Measurements from ENCODE around the gene BDNF. TPM values are rescaled to one million over a fixed set of nuclear protein-coding genes. Genes with fewer than 3 reads are reported as not detected.

The BDNF gene
- total RNA-seq, 1 donor from 2014 or later, result 5.5 TPM

DNA sequence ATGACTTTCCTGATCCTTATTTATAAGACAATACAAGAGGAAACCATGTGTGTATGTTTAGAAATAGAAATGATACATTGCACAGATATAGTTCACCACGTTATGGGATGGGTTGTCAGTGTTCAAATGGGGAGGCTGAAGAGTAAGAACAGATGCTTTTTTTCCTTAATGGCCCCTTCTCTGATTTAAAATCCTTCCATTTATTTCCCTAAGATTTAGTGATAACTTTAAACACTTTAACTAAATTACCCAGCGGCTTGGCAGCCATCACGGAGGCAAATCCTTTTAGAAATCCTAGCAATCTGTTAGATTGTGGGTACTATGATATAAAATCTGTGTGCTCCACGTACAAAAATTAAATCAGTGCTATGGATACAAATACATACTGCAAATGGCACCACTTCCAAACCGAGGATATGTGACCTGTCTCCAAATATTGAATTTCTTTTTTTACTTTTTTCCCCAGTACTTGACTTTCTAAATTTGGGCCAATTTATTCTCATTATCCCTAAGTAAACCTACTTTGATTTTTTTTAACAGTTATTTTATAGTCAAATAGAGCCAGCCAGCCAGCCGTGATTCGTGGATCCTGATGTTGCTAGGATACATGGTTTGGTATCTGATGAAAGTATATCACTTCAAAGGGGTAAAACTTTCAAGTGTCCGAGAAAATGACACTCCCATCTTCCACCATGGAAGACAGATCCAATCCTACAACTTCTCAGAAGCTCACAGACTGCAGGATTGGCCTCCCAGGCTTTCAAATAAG, 46.1 kb downstream of the BDNF start:
- Mint-ChIP-seq H3K36me3 (peaks cover 8% of the 10 kb centered on the region), H3K27me3 (no peaks in the 10 kb centered on the region), H3K9me3 (peaks cover 3% of the 10 kb centered on the region), H3K27ac (no peak overlapping the region), H3K4me1 (ENCODE audit: unreplicated experiment) (peaks cover 5% of the 10 kb centered on the region), H3K4me3 (no peak overlapping the region)
- DNase-seq (ENCODE audit: extremely low spot score, unreplicated experiment), result no peak
- TF ChIP-seq, protein P1, sequence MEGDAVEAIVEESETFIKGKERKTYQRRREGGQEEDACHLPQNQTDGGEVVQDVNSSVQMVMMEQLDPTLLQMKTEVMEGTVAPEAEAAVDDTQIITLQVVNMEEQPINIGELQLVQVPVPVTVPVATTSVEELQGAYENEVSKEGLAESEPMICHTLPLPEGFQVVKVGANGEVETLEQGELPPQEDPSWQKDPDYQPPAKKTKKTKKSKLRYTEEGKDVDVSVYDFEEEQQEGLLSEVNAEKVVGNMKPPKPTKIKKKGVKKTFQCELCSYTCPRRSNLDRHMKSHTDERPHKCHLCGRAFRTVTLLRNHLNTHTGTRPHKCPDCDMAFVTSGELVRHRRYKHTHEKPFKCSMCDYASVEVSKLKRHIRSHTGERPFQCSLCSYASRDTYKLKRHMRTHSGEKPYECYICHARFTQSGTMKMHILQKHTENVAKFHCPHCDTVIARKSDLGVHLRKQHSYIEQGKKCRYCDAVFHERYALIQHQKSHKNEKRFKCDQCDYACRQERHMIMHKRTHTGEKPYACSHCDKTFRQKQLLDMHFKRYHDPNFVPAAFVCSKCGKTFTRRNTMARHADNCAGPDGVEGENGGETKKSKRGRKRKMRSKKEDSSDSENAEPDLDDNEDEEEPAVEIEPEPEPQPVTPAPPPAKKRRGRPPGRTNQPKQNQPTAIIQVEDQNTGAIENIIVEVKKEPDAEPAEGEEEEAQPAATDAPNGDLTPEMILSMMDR (conservative IDR thresholded peaks at IDR 0.05), result no peak

DNA sequence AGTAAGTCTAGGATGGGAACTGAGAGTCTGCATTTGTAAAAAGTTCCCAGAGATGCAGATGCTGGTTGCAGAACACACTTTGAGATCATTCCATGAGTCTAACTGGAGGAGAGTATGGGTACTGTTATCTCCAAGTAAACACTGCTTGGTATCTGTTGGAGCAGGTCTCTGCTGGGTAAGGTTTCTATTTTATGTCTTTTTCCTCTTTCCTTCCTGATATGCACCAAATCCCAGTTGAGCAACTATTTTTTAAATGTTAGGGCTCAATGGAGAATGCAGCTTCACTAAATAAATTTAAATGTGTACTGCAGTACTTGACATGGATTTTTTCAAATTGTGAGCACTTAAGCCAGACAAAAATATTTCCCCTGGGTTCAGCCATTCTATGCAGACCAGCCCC, 48.5 kb downstream of the BDNF start:
- H3K27me3 Mint-ChIP-seq, result no peaks in the 10 kb centered on the region
- no peaks in the 10 kb centered on the region for H3K36me3 Mint-ChIP-seq
- no peak overlapping the region for H3K27ac Mint-ChIP-seq
- H3K4me3 Mint-ChIP-seq, result no peak overlapping the region
- no peaks in the 10 kb centered on the region for H3K9me3 Mint-ChIP-seq
- TF ChIP-seq, protein P1 (conservative IDR thresholded peaks at IDR 0.05), result no peak
- no peak for DNase-seq (ENCODE audit: extremely low spot score, unreplicated experiment)
- H3K4me1 Mint-ChIP-seq (ENCODE audit: unreplicated experiment), result no peaks in the 10 kb centered on the region

DNA sequence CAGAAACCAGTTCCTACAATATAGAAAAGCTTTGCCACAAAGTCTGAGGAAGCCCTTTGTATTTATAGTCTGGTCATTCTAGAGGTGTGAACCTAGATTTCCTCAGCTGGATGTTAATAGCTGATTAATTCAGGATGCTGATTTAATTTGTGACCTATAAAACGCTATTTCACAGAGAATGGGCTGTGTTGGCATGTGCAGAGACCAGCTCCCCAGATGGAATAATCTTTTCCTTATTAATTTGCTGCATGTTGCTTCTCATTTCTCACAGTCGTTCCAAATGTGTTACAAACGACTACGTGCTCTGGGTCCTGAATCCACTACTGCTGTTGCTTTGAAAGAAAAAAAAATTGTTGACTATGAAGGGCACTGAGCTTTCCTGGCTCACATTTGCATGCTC, 49.3 kb downstream of the BDNF start:
- TF ChIP-seq, protein P1 (conservative IDR thresholded peaks at IDR 0.05), result no peak
- H3K4me3 Mint-ChIP-seq, result no peak overlapping the region
- no peaks in the 10 kb centered on the region for H3K9me3 Mint-ChIP-seq

DNA sequence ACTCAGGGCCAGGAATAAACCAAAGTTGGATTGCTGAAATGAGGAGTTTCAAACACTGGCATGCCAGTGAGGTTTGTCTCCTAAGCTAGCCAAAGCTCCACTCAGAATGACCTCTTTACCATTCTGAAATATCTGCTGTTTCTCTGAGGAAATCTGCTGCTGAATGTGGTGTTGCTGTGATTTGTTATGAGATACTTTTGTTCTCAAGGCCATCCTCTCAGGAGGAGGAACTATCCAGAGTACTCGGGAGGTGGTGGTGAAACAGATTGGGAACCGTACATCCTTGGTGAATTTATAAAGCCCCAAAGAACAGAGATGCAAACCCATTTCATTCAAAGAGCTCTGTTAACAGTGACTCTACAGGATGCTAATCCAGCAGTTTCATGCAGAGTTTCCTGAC, 50.5 kb downstream of the BDNF start:
- DNase-seq (ENCODE audit: extremely low spot score, unreplicated experiment), result no peak
- H3K27ac Mint-ChIP-seq, result no peak overlapping the region

More for the DNA sequence above, 49.3 kb downstream of the BDNF start:
- Mint-ChIP-seq H3K36me3 (no peaks in the 10 kb centered on the region), H3K27ac (no peak overlapping the region), H3K27me3 (no peaks in the 10 kb centered on the region), H3K4me1 (ENCODE audit: unreplicated experiment) (no peaks in the 10 kb centered on the region)
- DNase-seq (ENCODE audit: extremely low spot score, unreplicated experiment), result no peak

DNA sequence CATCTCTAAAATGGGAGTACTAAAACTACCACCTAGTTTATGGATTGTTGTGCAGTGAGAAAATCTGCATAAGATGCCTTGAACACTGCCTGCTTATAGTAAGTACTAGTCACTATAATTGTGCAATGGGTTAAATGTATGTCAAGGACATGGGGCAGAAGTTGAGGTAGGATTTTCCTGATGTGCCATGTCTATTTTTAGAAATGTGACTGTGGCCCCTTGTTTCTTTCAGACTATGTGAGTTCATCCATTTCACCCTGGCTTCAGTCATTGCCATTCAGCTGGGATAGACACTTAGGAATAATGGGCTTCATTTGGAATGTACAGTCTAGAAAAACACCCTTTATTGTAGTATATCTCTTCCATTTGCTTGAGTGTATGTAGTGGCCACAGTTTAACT, 51.4 kb downstream of the BDNF start:
- TF ChIP-seq, protein P1 (conservative IDR thresholded peaks at IDR 0.05), result no peak
- DNase-seq (ENCODE audit: extremely low spot score, unreplicated experiment), result no peak
- Mint-ChIP-seq H3K36me3 (no peaks in the 10 kb centered on the region), H3K4me1 (ENCODE audit: unreplicated experiment) (no peaks in the 10 kb centered on the region), H3K27ac (no peak overlapping the region), H3K27me3 (no peaks in the 10 kb centered on the region), H3K9me3 (no peaks in the 10 kb centered on the region), H3K4me3 (no peak overlapping the region)

More for the DNA sequence above, 50.5 kb downstream of the BDNF start:
- TF ChIP-seq, protein P1 (conservative IDR thresholded peaks at IDR 0.05), result no peak
- no peaks in the 10 kb centered on the region for H3K27me3 Mint-ChIP-seq
- H3K4me3 Mint-ChIP-seq, result no peak overlapping the region
- H3K4me1 Mint-ChIP-seq (ENCODE audit: unreplicated experiment), result no peaks in the 10 kb centered on the region
- H3K36me3 Mint-ChIP-seq, result no peaks in the 10 kb centered on the region
- H3K9me3 Mint-ChIP-seq, result no peaks in the 10 kb centered on the region
